HS-27A (cell line): ENCODE measurements around the gene OR10C1.
"Not testable (repeated sequence)": the region's sequence is repeated elsewhere in the genome, so short reads cannot be mapped to it uniquely, and the experiment has no call there.

ENCODE experiments used
- DNase-seq: peaks from one replicate; pipeline ENCODE4 v3.0.0-alpha.2; 2012; ENCODE audit warnings: low read depth, missing footprints

Gene OR10C1

GRCh38 chr6:29439006-29439405 lies at the start of gene OR10C1:
Gene OR10C1, plus strand, starts transcription at chr6:29439306. Its CDS starts 710 bp downstream, at chr6:29440016.
- no peak for DNase-seq

GRCh38 chr6:29395331-29395730 lies 43.8 kb upstream of the OR10C1 start, which contains the start of gene OR12D2:
Gene OR12D2, plus strand, starts transcription at chr6:29395631. Its CDS starts 1,069 bp downstream, at chr6:29396700.
- no peak for DNase-seq

- DNase-seq, result no peak
These were observed 39.6 kb upstream of the OR10C1 start for GRCh38 chr6:29399525-29399924.

- DNase-seq, result no peak
These were observed 35.3 kb upstream of the OR10C1 start for GRCh38 chr6:29403801-29404200.

GRCh38 chr6:29414588-29414987 lies 24.5 kb upstream of the OR10C1 start, which contains the start of gene OR12D1:
Gene OR12D1, plus strand, starts transcription at chr6:29414928.
- DNase-seq, result no peak

GRCh38 chr6:29419516-29419915 lies 19.6 kb upstream of the OR10C1 start:
- DNase-seq, result peak; percentile 22

- DNase-seq, result no peak
These were observed 14.9 kb upstream of the OR10C1 start for GRCh38 chr6:29424168-29424567.

- no peak for DNase-seq
These were observed 14.5 kb upstream of the OR10C1 start for GRCh38 chr6:29424575-29424974.

GRCh38 chr6:29425075-29425474 lies 14.0 kb upstream of the OR10C1 start:
- no peak for DNase-seq

- peak; percentile 20 for DNase-seq
These were observed 12.5 kb upstream of the OR10C1 start for GRCh38 chr6:29426654-29427053.

GRCh38 chr6:29436730-29437129 lies 2.4 kb upstream of the OR10C1 start:
- DNase-seq, result not testable (repeated sequence)

- no peak for DNase-seq
These were observed 3.6 kb downstream of the OR10C1 start for GRCh38 chr6:29442719-29443118.

- DNase-seq, result not testable (repeated sequence)
These were observed 4.9 kb downstream of the OR10C1 start for GRCh38 chr6:29444031-29444430.

- peak; percentile 59 for DNase-seq
These were observed 8.6 kb downstream of the OR10C1 start for GRCh38 chr6:29447670-29448069.

GRCh38 chr6:29451471-29452193 lies 12.5 kb downstream of the OR10C1 start:
- DNase-seq, result peak; percentile 53

- no peak for DNase-seq
These were observed 17.9 kb downstream of the OR10C1 start, which contains the start of the genes OR11A1 and OR2H1 for GRCh38 chr6:29456971-29457370. Gene OR11A1, minus strand, starts transcription at chr6:29457071. Its CDS starts 29,430 bp downstream, at chr6:29427641. Gene OR2H1, plus strand, starts transcription at chr6:29457155. Its CDS starts 4,615 bp downstream, at chr6:29461770.

- no peak for DNase-seq
These were observed 22.1 kb downstream of the OR10C1 start for GRCh38 chr6:29461021-29461814.

- DNase-seq, result no peak
These were observed 22.9 kb downstream of the OR10C1 start for GRCh38 chr6:29462022-29462421.

- DNase-seq, result no peak
These were observed 26.2 kb downstream of the OR10C1 start for GRCh38 chr6:29465279-29465678.

- no peak for DNase-seq
These were observed 26.7 kb downstream of the OR10C1 start for GRCh38 chr6:29465801-29466200.

GRCh38 chr6:29466241-29466640 lies 27.1 kb downstream of the OR10C1 start:
- no peak for DNase-seq

- no peak for DNase-seq
These were observed 35.9 kb downstream of the OR10C1 start for GRCh38 chr6:29474996-29475395.

GRCh38 chr6:29477923-29478450 lies 38.9 kb downstream of the OR10C1 start:
- DNase-seq, result no peak
